GM23338 (cell line): ENCODE results near the gene SLC8A1. TPM values are rescaled to one million over a fixed set of nuclear protein-coding genes. Genes with fewer than 3 reads are reported as not detected.

ENCODE experiments used
- ATAC-seq: fragments of 200-7000 bp; cut with Tn5 transposase; 3 replicates; pipeline ENCODE4 v1.9.1; 2020
- DNase-seq: peaks from one replicate; pipeline ENCODE4 v3.0.0-alpha.2; 2015; ENCODE audit warnings: low spot score
- H2AFZ ChIP-seq: fragments of 200-600 bp; sonication (generic); 2 replicates; pipeline ENCODE4 v1.8.0; 2016; ENCODE audit warnings: antibody characterized with exemption, mild to moderate bottlenecking, moderate library complexity
- H3F3A ChIP-seq: fragments of 200-600 bp; sonication (generic); replicated peaks from 2 replicates; pipeline ENCODE4 v1.8.0; 2017; ENCODE audit warnings: antibody characterized with exemption, mixed run types, low read depth
- H3K27ac ChIP-seq: fragments of 200-600 bp; sonication (generic); 2 replicates; pipeline ENCODE4 v1.6.1; 2016; ENCODE audit warnings: low read depth
- H3K27me3 ChIP-seq: fragments of 200-600 bp; sonication (generic); 2 replicates; pipeline ENCODE4 v1.8.0; 2016; ENCODE audit warnings: mild to moderate bottlenecking, mixed run types, moderate library complexity; ENCODE audit not compliant: insufficient read depth
- H3K36me3 ChIP-seq: fragments of 200-600 bp; sonication (generic); 2 replicates; pipeline ENCODE4 v1.8.0; 2016; ENCODE audit warnings: mild to moderate bottlenecking; ENCODE audit not compliant: insufficient read depth
- H3K4me1 ChIP-seq: fragments of 200-600 bp; sonication (generic); 2 replicates; pipeline ENCODE4 v1.8.0; 2016; ENCODE audit warnings: mild to moderate bottlenecking, moderate library complexity; ENCODE audit not compliant: insufficient read depth
- H3K4me2 ChIP-seq: fragments of 200-600 bp; sonication (generic); 2 replicates; pipeline ENCODE4 v1.7.1; 2017; ENCODE audit warnings: mixed run types
- H3K4me3 ChIP-seq: fragments of 200-600 bp; sonication (generic); 2 replicates; pipeline ENCODE4 v1.6.1; 2016; ENCODE audit warnings: mixed run types
- H3K79me2 ChIP-seq: fragments of 200-600 bp; sonication (generic); replicated peaks from 2 replicates; pipeline ENCODE4 v1.8.0; 2017; ENCODE audit warnings: mild to moderate bottlenecking; ENCODE audit not compliant: insufficient read depth
- H3K9me2 ChIP-seq: fragments of 200-600 bp; sonication (generic); 2 replicates; pipeline ENCODE4 v1.8.0; 2017; ENCODE audit not compliant: insufficient read depth
- H4K20me1 ChIP-seq: fragments of 200-600 bp; sonication (generic); replicated peaks from 2 replicates; pipeline ENCODE4 v1.8.0; 2017; ENCODE audit warnings: mild to moderate bottlenecking; ENCODE audit not compliant: insufficient read depth
- H3K27ac Mint-ChIP-seq: 2 replicates; pipeline ENCODE4 v1.8.0; 2020; ENCODE audit warnings: inconsistent platforms, mild to moderate bottlenecking, moderate library complexity, mixed read lengths
- H3K27me3 Mint-ChIP-seq: 3 replicates; pipeline ENCODE4 v1.8.0; 2022; ENCODE audit warnings: low read depth, mild to moderate bottlenecking, moderate library complexity, mixed read lengths, inconsistent platforms; ENCODE audit not compliant: insufficient read depth, poor library complexity
- H3K36me3 Mint-ChIP-seq: 3 replicates; pipeline ENCODE4 v1.8.0; 2021; ENCODE audit warnings: low read depth, mild to moderate bottlenecking, inconsistent platforms, moderate library complexity, mixed read lengths
- H3K4me1 Mint-ChIP-seq: 3 replicates; pipeline ENCODE4 v1.8.0; 2020; ENCODE audit warnings: mild to moderate bottlenecking, inconsistent platforms, mixed read lengths
- H3K4me3 Mint-ChIP-seq: 3 replicates; pipeline ENCODE4 v1.8.0; 2021; ENCODE audit warnings: moderate library complexity, mild to moderate bottlenecking, inconsistent platforms, mixed read lengths
- H3K9me3 Mint-ChIP-seq: 3 replicates; pipeline ENCODE4 v1.8.0; 2020; ENCODE audit warnings: moderate library complexity, mild to moderate bottlenecking, inconsistent platforms, mixed read lengths
- CREB1 ChIP-seq: fragments of 250-450 bp; sonication (Bioruptor Pico); IDR thresholded peaks from 2 replicates; pipeline ENCODE4 v1.5.0; 2020; ENCODE audit warnings: low read depth, mild to moderate bottlenecking, moderate library complexity
- EZH2 ChIP-seq: fragments of 200-600 bp; sonication (generic); IDR thresholded peaks from one replicate; pipeline ENCODE4 v1.8.0; 2017; ENCODE audit warnings: antibody characterized with exemption, mild to moderate bottlenecking, low read depth; ENCODE audit not compliant: unreplicated experiment
- EZH2phosphoT487 ChIP-seq: fragments of 200-600 bp; sonication (generic); IDR thresholded peaks from one replicate; pipeline ENCODE4 v1.8.1; 2018; ENCODE audit warnings: antibody characterized with exemption; ENCODE audit not compliant: unreplicated experiment
- JUNB ChIP-seq: IDR thresholded peaks from one replicate; pipeline ENCODE4 v1.6.1; 2016; ENCODE audit warnings: antibody characterized with exemption; ENCODE audit not compliant: unreplicated experiment
- NANOG ChIP-seq: IDR thresholded peaks from 2 replicates; pipeline ENCODE4 v1.6.1; 2016; ENCODE audit warnings: antibody characterized with exemption, borderline replicate concordance
- POLR2AphosphoS5 ChIP-seq: IDR thresholded peaks from 2 replicates; pipeline ENCODE4 v1.6.1; 2016; ENCODE audit warnings: antibody characterized with exemption, low read depth
- STAT1 ChIP-seq: IDR thresholded peaks from one replicate; pipeline ENCODE4 v1.6.1; 2016; ENCODE audit warnings: antibody characterized with exemption; ENCODE audit not compliant: unreplicated experiment
- ZNF114 ChIP-seq: fragments of 250-450 bp; sonication (Bioruptor Pico); IDR thresholded peaks from 2 replicates; pipeline ENCODE4 v1.5.0; 2020; ENCODE audit warnings: mild to moderate bottlenecking, moderate library complexity
- ZNF331 ChIP-seq: fragments of 250-450 bp; sonication (Bioruptor Pico); IDR thresholded peaks from 2 replicates; pipeline ENCODE4 v1.5.0; 2020; ENCODE audit warnings: low read depth, mild to moderate bottlenecking, moderate library complexity
- polyA plus RNA-seq: library from polyadenylated mRNA; unstranded; fragments of >200 nt; fragmentation: Nextera tagmentation; extraction: Ambion mirVana; gene quantifications from 2 replicates; pipeline ENCODE4 v1.2.1, GENCODE V29; 2016
- total RNA-seq: library from RNA; depleted of rRNA; stranded (reverse); fragments of >200 nt; shearing (Covaris generic); gene quantifications from 2 replicates; pipeline ENCODE4 v1.2.3, GENCODE V29; 2014
- TF ChIP-seq, protein P1 (sequence below), 2 experiments: fragments of 200-600 bp in 1 of 2; sonication (generic) in 1 of 2; conservative IDR thresholded peaks; 2 replicates each; pipeline versions ENCODE4 v1.5.1 to v1.6.1; 2016 to 2017; ENCODE audit warnings: antibody characterized with exemption in 2 of 2, low read depth in 2 of 2, mild to moderate bottlenecking in 2 of 2, moderate library complexity in 1 of 2
- TF ChIP-seq, protein P2 (sequence below): IDR thresholded peaks from one replicate; pipeline ENCODE4 v1.6.1; 2018; ENCODE audit warnings: antibody characterized with exemption; ENCODE audit not compliant: unreplicated experiment
- TF ChIP-seq, protein P3 (sequence below): fragments of 250-450 bp; sonication (Bioruptor Pico); IDR thresholded peaks from 2 replicates; pipeline ENCODE4 v1.5.0; 2020; ENCODE audit warnings: mild to moderate bottlenecking, moderate library complexity
- TF ChIP-seq, protein P4 (sequence below): IDR thresholded peaks from 2 replicates; pipeline ENCODE4 v1.6.1; 2016; ENCODE audit warnings: antibody characterized with exemption

SLC8A1 gene
- total and polyA plus RNA-seq, 2 experiments from 2014 or later: 2.5 to 3.3 TPM

DNA sequence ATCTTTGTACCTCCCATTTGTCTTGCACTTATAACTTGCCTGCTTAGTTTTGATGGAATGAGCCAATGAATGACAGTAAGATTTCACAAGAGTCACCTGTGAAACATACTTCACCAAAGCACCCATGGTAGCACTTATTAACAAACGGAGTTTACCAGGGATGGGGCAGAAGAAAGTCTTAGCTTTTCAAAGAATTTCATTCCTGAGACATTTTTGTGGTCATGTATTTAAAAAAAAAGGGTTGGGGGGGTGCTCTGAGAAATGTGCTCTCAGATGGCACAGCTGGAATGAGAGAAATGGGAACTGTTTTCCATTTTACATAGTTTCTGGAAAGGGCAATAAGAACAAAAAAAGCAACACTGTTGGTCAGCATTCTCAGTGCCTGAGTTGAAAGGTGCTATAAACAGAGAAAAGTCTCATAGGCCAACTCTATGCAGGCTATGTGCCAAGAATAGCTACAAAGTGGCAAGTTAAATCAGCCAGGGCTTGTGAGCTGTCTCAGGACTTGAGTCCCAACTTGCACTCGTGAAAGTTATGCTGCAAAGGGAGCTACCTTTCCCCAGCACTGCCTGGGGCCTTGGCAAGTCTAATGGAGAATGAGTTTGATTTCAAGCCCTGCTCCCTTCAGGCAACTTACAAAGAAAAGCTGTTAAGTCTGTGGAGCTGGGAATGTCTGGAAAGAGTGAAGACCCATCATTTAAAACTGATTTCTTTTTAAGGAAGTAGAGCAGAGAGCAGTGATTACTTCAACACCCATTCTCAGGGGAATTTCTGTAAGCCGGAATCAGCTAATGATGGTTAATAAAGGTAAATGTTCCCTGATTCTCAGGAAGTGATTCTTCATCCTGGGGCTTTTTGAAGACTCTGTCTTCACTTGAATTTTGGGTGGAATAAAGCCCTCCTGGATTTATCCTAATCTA lies 170.6 kb downstream of the SLC8A1 start:
- no peaks in the 10 kb centered on the region for H4K20me1 ChIP-seq
- H3K9me3 Mint-ChIP-seq: no peaks in the 10 kb centered on the region
- no peak overlapping the region for H3K27ac ChIP-seq
- no peaks in the 10 kb centered on the region for H3F3A ChIP-seq
- no peaks in the 10 kb centered on the region for H3K36me3 Mint-ChIP-seq
- H3K27me3 ChIP-seq: no peaks in the 10 kb centered on the region
- H3K9me2 ChIP-seq: no peaks in the 10 kb centered on the region
- H3K4me1 Mint-ChIP-seq: 0 out of 3 replicates have a peak, but pooled peaks cover 2% of the 10 kb centered on the region
- H3K27ac Mint-ChIP-seq: 0 out of 2 replicates have a peak overlapping the region, but pooled peaks have one; percentile 39
- no peak for DNase-seq
- TF ChIP-seq, protein P1, sequence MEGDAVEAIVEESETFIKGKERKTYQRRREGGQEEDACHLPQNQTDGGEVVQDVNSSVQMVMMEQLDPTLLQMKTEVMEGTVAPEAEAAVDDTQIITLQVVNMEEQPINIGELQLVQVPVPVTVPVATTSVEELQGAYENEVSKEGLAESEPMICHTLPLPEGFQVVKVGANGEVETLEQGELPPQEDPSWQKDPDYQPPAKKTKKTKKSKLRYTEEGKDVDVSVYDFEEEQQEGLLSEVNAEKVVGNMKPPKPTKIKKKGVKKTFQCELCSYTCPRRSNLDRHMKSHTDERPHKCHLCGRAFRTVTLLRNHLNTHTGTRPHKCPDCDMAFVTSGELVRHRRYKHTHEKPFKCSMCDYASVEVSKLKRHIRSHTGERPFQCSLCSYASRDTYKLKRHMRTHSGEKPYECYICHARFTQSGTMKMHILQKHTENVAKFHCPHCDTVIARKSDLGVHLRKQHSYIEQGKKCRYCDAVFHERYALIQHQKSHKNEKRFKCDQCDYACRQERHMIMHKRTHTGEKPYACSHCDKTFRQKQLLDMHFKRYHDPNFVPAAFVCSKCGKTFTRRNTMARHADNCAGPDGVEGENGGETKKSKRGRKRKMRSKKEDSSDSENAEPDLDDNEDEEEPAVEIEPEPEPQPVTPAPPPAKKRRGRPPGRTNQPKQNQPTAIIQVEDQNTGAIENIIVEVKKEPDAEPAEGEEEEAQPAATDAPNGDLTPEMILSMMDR (conservative IDR thresholded peaks at IDR 0.05; ENCODE audit: low read depth in 2 of 2): no peak
- TF ChIP-seq, protein P2, sequence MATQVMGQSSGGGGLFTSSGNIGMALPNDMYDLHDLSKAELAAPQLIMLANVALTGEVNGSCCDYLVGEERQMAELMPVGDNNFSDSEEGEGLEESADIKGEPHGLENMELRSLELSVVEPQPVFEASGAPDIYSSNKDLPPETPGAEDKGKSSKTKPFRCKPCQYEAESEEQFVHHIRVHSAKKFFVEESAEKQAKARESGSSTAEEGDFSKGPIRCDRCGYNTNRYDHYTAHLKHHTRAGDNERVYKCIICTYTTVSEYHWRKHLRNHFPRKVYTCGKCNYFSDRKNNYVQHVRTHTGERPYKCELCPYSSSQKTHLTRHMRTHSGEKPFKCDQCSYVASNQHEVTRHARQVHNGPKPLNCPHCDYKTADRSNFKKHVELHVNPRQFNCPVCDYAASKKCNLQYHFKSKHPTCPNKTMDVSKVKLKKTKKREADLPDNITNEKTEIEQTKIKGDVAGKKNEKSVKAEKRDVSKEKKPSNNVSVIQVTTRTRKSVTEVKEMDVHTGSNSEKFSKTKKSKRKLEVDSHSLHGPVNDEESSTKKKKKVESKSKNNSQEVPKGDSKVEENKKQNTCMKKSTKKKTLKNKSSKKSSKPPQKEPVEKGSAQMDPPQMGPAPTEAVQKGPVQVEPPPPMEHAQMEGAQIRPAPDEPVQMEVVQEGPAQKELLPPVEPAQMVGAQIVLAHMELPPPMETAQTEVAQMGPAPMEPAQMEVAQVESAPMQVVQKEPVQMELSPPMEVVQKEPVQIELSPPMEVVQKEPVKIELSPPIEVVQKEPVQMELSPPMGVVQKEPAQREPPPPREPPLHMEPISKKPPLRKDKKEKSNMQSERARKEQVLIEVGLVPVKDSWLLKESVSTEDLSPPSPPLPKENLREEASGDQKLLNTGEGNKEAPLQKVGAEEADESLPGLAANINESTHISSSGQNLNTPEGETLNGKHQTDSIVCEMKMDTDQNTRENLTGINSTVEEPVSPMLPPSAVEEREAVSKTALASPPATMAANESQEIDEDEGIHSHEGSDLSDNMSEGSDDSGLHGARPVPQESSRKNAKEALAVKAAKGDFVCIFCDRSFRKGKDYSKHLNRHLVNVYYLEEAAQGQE: no peak
- TF ChIP-seq, protein P3, sequence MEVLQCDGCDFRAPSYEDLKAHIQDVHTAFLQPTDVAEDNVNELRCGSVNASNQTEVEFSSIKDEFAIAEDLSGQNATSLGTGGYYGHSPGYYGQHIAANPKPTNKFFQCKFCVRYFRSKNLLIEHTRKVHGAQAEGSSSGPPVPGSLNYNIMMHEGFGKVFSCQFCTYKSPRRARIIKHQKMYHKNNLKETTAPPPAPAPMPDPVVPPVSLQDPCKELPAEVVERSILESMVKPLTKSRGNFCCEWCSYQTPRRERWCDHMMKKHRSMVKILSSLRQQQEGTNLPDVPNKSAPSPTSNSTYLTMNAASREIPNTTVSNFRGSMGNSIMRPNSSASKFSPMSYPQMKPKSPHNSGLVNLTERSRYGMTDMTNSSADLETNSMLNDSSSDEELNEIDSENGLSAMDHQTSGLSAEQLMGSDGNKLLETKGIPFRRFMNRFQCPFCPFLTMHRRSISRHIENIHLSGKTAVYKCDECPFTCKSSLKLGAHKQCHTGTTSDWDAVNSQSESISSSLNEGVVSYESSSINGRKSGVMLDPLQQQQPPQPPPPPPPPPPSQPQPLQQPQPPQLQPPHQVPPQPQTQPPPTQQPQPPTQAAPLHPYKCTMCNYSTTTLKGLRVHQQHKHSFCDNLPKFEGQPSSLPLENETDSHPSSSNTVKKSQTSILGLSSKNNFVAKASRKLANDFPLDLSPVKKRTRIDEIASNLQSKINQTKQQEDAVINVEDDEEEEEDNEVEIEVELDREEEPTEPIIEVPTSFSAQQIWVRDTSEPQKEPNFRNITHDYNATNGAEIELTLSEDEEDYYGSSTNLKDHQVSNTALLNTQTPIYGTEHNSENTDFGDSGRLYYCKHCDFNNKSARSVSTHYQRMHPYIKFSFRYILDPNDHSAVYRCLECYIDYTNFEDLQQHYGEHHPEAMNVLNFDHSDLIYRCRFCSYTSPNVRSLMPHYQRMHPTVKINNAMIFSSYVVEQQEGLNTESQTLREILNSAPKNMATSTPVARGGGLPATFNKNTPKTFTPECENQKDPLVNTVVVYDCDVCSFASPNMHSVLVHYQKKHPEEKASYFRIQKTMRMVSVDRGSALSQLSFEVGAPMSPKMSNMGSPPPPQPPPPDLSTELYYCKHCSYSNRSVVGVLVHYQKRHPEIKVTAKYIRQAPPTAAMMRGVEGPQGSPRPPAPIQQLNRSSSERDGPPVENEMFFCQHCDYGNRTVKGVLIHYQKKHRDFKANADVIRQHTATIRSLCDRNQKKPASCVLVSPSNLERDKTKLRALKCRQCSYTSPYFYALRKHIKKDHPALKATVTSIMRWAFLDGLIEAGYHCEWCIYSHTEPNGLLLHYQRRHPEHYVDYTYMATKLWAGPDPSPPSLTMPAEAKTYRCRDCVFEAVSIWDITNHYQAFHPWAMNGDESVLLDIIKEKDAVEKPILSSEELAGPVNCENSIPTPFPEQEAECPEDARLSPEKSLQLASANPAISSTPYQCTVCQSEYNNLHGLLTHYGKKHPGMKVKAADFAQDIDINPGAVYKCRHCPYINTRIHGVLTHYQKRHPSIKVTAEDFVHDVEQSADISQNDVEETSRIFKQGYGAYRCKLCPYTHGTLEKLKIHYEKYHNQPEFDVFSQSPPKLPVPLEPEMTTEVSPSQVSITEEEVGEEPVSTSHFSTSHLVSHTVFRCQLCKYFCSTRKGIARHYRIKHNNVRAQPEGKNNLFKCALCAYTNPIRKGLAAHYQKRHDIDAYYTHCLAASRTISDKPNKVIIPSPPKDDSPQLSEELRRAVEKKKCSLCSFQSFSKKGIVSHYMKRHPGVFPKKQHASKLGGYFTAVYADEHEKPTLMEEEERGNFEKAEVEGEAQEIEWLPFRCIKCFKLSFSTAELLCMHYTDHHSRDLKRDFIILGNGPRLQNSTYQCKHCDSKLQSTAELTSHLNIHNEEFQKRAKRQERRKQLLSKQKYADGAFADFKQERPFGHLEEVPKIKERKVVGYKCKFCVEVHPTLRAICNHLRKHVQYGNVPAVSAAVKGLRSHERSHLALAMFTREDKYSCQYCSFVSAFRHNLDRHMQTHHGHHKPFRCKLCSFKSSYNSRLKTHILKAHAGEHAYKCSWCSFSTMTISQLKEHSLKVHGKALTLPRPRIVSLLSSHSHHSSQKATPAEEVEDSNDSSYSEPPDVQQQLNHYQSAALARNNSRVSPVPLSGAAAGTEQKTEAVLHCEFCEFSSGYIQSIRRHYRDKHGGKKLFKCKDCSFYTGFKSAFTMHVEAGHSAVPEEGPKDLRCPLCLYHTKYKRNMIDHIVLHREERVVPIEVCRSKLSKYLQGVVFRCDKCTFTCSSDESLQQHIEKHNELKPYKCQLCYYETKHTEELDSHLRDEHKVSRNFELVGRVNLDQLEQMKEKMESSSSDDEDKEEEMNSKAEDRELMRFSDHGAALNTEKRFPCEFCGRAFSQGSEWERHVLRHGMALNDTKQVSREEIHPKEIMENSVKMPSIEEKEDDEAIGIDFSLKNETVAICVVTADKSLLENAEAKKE (CRISPR knock-in tag): no peak
- no peak for TF ChIP-seq STAT1
- TF ChIP-seq POLR2AphosphoS5: no peak
- TF ChIP-seq ZNF331 (CRISPR knock-in tag): no peak
- TF ChIP-seq, protein P4, sequence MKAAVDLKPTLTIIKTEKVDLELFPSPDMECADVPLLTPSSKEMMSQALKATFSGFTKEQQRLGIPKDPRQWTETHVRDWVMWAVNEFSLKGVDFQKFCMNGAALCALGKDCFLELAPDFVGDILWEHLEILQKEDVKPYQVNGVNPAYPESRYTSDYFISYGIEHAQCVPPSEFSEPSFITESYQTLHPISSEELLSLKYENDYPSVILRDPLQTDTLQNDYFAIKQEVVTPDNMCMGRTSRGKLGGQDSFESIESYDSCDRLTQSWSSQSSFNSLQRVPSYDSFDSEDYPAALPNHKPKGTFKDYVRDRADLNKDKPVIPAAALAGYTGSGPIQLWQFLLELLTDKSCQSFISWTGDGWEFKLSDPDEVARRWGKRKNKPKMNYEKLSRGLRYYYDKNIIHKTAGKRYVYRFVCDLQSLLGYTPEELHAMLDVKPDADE: no peak
- no peak for TF ChIP-seq EZH2
- TF ChIP-seq NANOG: no peak
- no peak for TF ChIP-seq ZNF114 (CRISPR knock-in tag)
- no peak for TF ChIP-seq CREB1 (CRISPR knock-in tag)
- TF ChIP-seq JUNB: no peak
- TF ChIP-seq EZH2phosphoT487: no peak
- no peak overlapping the region for H3K4me3 ChIP-seq
- no peaks in the 10 kb centered on the region for H3K36me3 ChIP-seq
- no peaks in the 10 kb centered on the region for H3K4me1 ChIP-seq
- ATAC-seq: peak; percentile 31; the same call in 1 of the 3 replicates
- H3K27me3 Mint-ChIP-seq: no peaks in the 10 kb centered on the region
- H3K4me3 Mint-ChIP-seq: no peak overlapping the region
- H3K4me2 ChIP-seq: no peak overlapping the region
- no peaks in the 10 kb centered on the region for H3K79me2 ChIP-seq
- peak overlapping the region; percentile 25; the same call in 1 of the 2 replicates for H2AFZ ChIP-seq
